Measurements from ENCODE around the gene PIH1D1. TPM values are rescaled to one million over a fixed set of nuclear protein-coding genes. Genes with fewer than 3 reads are reported as not detected.

The PIH1D1 gene
- total and polyA plus RNA-seq, 12 donors, result 26.6 to 131 (median 83.6) TPM

DNA sequence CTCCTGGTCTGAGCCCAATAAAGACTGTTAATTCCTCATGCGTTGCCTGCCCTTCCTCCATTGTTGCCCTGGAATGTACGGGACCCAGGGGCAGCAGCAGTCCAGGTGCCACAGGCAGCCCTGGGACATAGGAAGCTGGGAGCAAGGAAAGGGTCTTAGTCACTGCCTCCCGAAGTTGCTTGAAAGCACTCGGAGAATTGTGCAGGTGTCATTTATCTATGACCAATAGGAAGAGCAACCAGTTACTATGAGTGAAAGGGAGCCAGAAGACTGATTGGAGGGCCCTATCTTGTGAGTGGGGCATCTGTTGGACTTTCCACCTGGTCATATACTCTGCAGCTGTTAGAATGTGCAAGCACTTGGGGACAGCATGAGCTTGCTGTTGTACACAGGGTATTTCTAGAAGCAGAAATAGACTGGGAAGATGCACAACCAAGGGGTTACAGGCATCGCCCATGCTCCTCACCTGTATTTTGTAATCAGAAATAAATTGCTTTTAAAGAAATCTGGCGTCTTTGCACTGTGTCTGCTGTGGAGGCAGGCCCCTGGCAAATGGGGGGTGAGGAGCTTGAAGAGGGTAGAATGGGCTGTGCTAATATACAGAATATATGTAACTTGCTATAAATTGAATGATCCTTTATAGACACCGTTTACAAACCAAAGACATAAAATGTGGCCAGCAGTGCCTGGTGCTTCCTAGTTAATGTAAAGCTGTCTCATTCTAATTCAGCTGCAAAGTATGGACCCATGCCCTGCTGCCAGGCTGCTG is 40.4 kb upstream of the PIH1D1 start:
- Histone ChIP-seq H3K36me3 (replicated peaks in 1 of 2) (peaks cover 0 to 41% of the 10 kb centered on the region in 2 donors), H3K9me3 (replicated peaks in 1 of 3) (no peaks in the 10 kb centered on the region), H3K27ac (peak overlapping the region in 1 of 5 donors; percentile 14), H3K27me3 (no peaks in the 10 kb centered on the region), H3K4me3 (no peak overlapping the region), H3K4me1 (replicated peaks in 1 of 2) (peaks cover 14 to 29% of the 10 kb centered on the region in 2 donors)
- intact Hi-C loops (cut with DNase I), result no loop called here
- 58 to 67% (median 65%) methylated on average over 6 to 7 of the region's 7 CpGs for WGBS, 4 donors
- DNase-seq, result no peak
- TF ChIP-seq POLR2A (IDR thresholded peaks at IDR 0.05), result no peak
- TF ChIP-seq, protein P1, sequence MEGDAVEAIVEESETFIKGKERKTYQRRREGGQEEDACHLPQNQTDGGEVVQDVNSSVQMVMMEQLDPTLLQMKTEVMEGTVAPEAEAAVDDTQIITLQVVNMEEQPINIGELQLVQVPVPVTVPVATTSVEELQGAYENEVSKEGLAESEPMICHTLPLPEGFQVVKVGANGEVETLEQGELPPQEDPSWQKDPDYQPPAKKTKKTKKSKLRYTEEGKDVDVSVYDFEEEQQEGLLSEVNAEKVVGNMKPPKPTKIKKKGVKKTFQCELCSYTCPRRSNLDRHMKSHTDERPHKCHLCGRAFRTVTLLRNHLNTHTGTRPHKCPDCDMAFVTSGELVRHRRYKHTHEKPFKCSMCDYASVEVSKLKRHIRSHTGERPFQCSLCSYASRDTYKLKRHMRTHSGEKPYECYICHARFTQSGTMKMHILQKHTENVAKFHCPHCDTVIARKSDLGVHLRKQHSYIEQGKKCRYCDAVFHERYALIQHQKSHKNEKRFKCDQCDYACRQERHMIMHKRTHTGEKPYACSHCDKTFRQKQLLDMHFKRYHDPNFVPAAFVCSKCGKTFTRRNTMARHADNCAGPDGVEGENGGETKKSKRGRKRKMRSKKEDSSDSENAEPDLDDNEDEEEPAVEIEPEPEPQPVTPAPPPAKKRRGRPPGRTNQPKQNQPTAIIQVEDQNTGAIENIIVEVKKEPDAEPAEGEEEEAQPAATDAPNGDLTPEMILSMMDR (IDR thresholded peaks at IDR 0.05), result no peak

- Histone ChIP-seq H3K4me3 (no peak overlapping the region), H3K4me1 (replicated peaks in 1 of 2) (peaks cover 14 to 30% of the 10 kb centered on the region in 2 donors), H3K27me3 (no peaks in the 10 kb centered on the region), H3K36me3 (replicated peaks in 1 of 2) (peaks cover 0 to 41% of the 10 kb centered on the region in 2 donors), H3K27ac (peak overlapping the region in 2 of 5 donors; percentile 27 to 88), H3K9me3 (replicated peaks in 1 of 3) (no peaks in the 10 kb centered on the region)
- no peak for DNase-seq
- TF ChIP-seq, protein P1 (IDR thresholded peaks at IDR 0.05), result no peak
- TF ChIP-seq POLR2A (IDR thresholded peaks at IDR 0.05), result no peak
- intact Hi-C loops (cut with DNase I), result no loop called here
- 51 to 72% (median 61%) methylated on average over 12 to 17 of the region's 17 CpGs for WGBS, 4 donors
These were observed 39.6 kb upstream of the PIH1D1 start for GRCh38 chr19:49491030-49491803.

- DNase-seq, result no peak
- Histone ChIP-seq H3K36me3 (replicated peaks in 1 of 2) (peaks cover 0 to 41% of the 10 kb centered on the region in 2 donors), H3K4me1 (replicated peaks in 1 of 2) (peaks cover 14 to 27% of the 10 kb centered on the region in 2 donors), H3K9me3 (replicated peaks in 1 of 3) (no peaks in the 10 kb centered on the region), H3K4me3 (peak overlapping the region in 1 of 4 donors; percentile 15), H3K27me3 (no peaks in the 10 kb centered on the region), H3K27ac (peak overlapping the region in 4 of 5 donors; percentile 18 to 92 (median 88))
- no peak for TF ChIP-seq POLR2A (IDR thresholded peaks at IDR 0.05)
- TF ChIP-seq, protein P1 (IDR thresholded peaks at IDR 0.05), result no peak
- 69 to 87% (median 77%) methylated on average over 10 to 27 of the region's 27 CpGs for WGBS, 4 donors
- intact Hi-C loops (cut with DNase I), result no loop called here
These were observed 38.8 kb upstream of the PIH1D1 start for GRCh38 chr19:49490287-49491029.
